Loucy (cell line): ENCODE measurements around the gene ADGRD1.

Experiments
- CTCF ChIP-seq: fragments of 200-600 bp; sonication (generic); conservative IDR thresholded peaks from 2 replicates; pipeline ENCODE4 v1.5.1; 2014; ENCODE audit warnings: mild to moderate bottlenecking, antibody characterized with exemption, low read length
- EZH2phosphoT487 ChIP-seq: fragments of 200-600 bp; IDR thresholded peaks from 2 replicates; pipeline ENCODE4 v1.6.1; 2018; ENCODE audit warnings: antibody characterized with exemption, mild to moderate bottlenecking, moderate library complexity, borderline replicate concordance

- TF ChIP-seq EZH2phosphoT487 (no peak), CTCF (no peak)
Measured at GRCh38 chr12:131035245-131035681, 81.6 kb downstream of the ADGRD1 start.
